B cell (primary cell): ENCODE measurements around the gene ADGRL2. TPM values are rescaled to one million over a fixed set of nuclear protein-coding genes. Genes with fewer than 3 reads are reported as not detected.
A peak's percentile ranks its signal among the peaks of the same experiment; 100 is the strongest.

Source experiments
- ATAC-seq: fragments of 200-7000 bp; cut with Tn5 transposase; one replicate; pipeline ENCODE4 v1.10.0; 2021; ENCODE audit warnings: low read depth, mild to moderate bottlenecking, moderate number of reproducible peaks, moderate library complexity
- CTCF ChIA-PET: fragments of 350-600 bp; sonication (Branson Sonifier 250); formaldehyde crosslinking; loops from one replicate; lab custom pipeline; 2021; ENCODE audit warnings: antibody characterized with exemption, inconsistent platforms; lab: Charles Lee
- POLR2A ChIA-PET: fragments of 350-600 bp; sonication (Branson Sonifier 250); formaldehyde crosslinking; loops from one replicate; lab custom pipeline; 2021; ENCODE audit warnings: antibody characterized with exemption; lab: Charles Lee
- DNase-seq: peaks from one replicate; pipeline ENCODE4 v3.0.0; 2013
- H2AFZ ChIP-seq: 2 replicates; pipeline ENCODE4 v1.6.1; 2012; ENCODE audit warnings: mild to moderate bottlenecking, low read depth, low read length; ENCODE audit not compliant: insufficient read depth, poor library complexity, severe bottlenecking
- H3K27ac ChIP-seq, 2 donors: 1 replicate in 1 of 2; 2 replicates in 1 of 2; pipeline ENCODE4 v1.5.1; 2012 to 2013; ENCODE audit warnings: low read length in 2 of 2, mild to moderate bottlenecking in 2 of 2, moderate library complexity in 1 of 2
- H3K27me3 ChIP-seq, 4 experiments: fragments of 200-600 bp in 1 of 4; sonication (generic) in 1 of 4; replicated peaks in 1 of 4; 1 replicate in 2 of 4; 2 replicates in 2 of 4; pipeline versions ENCODE4 v1.6.1 to v1.7.0; 2013 to 2016; ENCODE audit warnings: low read length in 3 of 4, mild to moderate bottlenecking in 2 of 4, mixed read lengths in 1 of 4, moderate library complexity in 1 of 4; ENCODE audit not compliant: insufficient read depth in 4 of 4, control insufficient read depth in 3 of 4; ENCODE audit errors: control extremely low read depth in 1 of 4
- H3K36me3 ChIP-seq, 2 experiments: replicated peaks in 1 of 2; 1 replicate in 1 of 2; 2 replicates in 1 of 2; pipeline versions ENCODE4 v1.6.1 to v1.7.1; 2013; ENCODE audit warnings: low read length in 1 of 2; ENCODE audit not compliant: insufficient read depth in 2 of 2, control insufficient read depth in 1 of 2; ENCODE audit errors: control extremely low read depth in 1 of 2, extremely low read depth in 1 of 2
- H3K4me1 ChIP-seq, 2 donors: fragments of 200-600 bp in 1 of 2; sonication (generic) in 1 of 2; 1 replicate in 1 of 2; 2 replicates in 1 of 2; pipeline versions ENCODE4 v1.5.1 to v1.6.1; 2013 to 2017; ENCODE audit warnings: low read length in 2 of 2; ENCODE audit not compliant: control insufficient read depth in 2 of 2, insufficient read depth in 2 of 2
- H3K4me2 ChIP-seq: replicated peaks from 2 replicates; pipeline ENCODE3; 2012; ENCODE audit warnings: mild to moderate bottlenecking, low read depth, low read length; ENCODE audit not compliant: poor library complexity, severe bottlenecking
- H3K4me3 ChIP-seq, 5 experiments: fragments of 200-600 bp in 1 of 5; sonication (generic) in 1 of 5; 1 replicate in 3 of 5; 2 replicates in 2 of 5; pipeline versions ENCODE4 v1.5.1 to v1.7.0; 2011 to 2016; ENCODE audit warnings: low read length in 4 of 5, mild to moderate bottlenecking in 4 of 5, low read depth in 2 of 5, control low read depth in 1 of 5, moderate library complexity in 1 of 5; ENCODE audit not compliant: insufficient read depth in 1 of 5; ENCODE audit errors: control extremely low read depth in 1 of 5, extremely low read depth in 1 of 5
- H3K79me2 ChIP-seq: fragments of 200-600 bp; sonication (generic); one replicate; pipeline ENCODE4 v1.6.0; 2016; ENCODE audit warnings: low read length; ENCODE audit not compliant: control insufficient read depth, insufficient read depth
- H3K9ac ChIP-seq: fragments of 200-600 bp; sonication (generic); 2 replicates; pipeline ENCODE4 v1.6.1; 2017; ENCODE audit warnings: mild to moderate bottlenecking, low read length, moderate library complexity
- H3K9me3 ChIP-seq, 3 donors: one replicate each; pipeline versions ENCODE4 v1.6.1 to v1.7.1; 2013; ENCODE audit warnings: low read length in 2 of 3; ENCODE audit not compliant: control insufficient read depth in 2 of 3, insufficient read depth in 1 of 3; ENCODE audit errors: control extremely low read depth in 1 of 3
- H4K20me1 ChIP-seq: 2 replicates; pipeline ENCODE4 v1.6.0; 2012; ENCODE audit warnings: mild to moderate bottlenecking, low read length; ENCODE audit not compliant: insufficient read depth, control insufficient read depth, poor library complexity, severe bottlenecking
- H3K27ac Mint-ChIP-seq: one replicate; pipeline ENCODE4 v1.8.0; 2021; ENCODE audit warnings: mixed read lengths
- H3K27me3 Mint-ChIP-seq: one replicate; pipeline ENCODE4 v1.8.0; 2021; ENCODE audit warnings: mixed read lengths
- H3K4me1 Mint-ChIP-seq: one replicate; pipeline ENCODE4 v1.8.0; 2021; ENCODE audit warnings: mixed read lengths
- H3K4me3 Mint-ChIP-seq: one replicate; pipeline ENCODE4 v1.8.0; 2021; ENCODE audit warnings: mixed read lengths
- H3K9me3 Mint-ChIP-seq: one replicate; pipeline ENCODE4 v1.8.0; 2022; ENCODE audit warnings: mixed read lengths; ENCODE audit not compliant: insufficient read depth
- CTCF ChIP-seq: fragments of 200-600 bp; IDR thresholded peaks from one replicate; pipeline ENCODE4 v1.8.0; 2022; ENCODE audit warnings: antibody characterized with exemption, mild to moderate bottlenecking
- EZH2 ChIP-seq: IDR thresholded peaks from 2 replicates; pipeline ENCODE4 v1.6.1; 2012; ENCODE audit warnings: borderline replicate concordance, low read depth, mild to moderate bottlenecking, moderate library complexity, low read length; ENCODE audit not compliant: insufficient read depth, poor library complexity, severe bottlenecking
- WGBS: methylation state at CpG from one replicate; pipeline ENCODE4 v1.1.5; 2013; ENCODE audit warnings: missing lambda C conversion rate; ENCODE audit not compliant: insufficient coverage; 5-methylcytosine and 5-hydroxymethylcytosine counted together
- intact Hi-C: fragments of 100-400 bp; cut with micrococcal nuclease; formaldehyde crosslinking; loops from one replicate; pipeline ENCODE4 v1.10.0; 2022
- polyA plus RNA-seq: library from polyadenylated mRNA; depleted of rRNA; stranded (reverse); fragments of >200 nt; gene quantifications from 2 replicates; pipeline ENCODE4 v1.2.3, GENCODE V29; 2012
- total RNA-seq, 2 donors: library from RNA; stranded (reverse); fragments of 120-200 nt in 1 of 2; gene quantifications; 1 replicate in 1 of 2; 2 replicates in 1 of 2; pipeline versions ENCODE4 v1.2.3 to v1.2.4, GENCODE V29; 2013 to 2022

The ADGRL2 gene
- total and polyA plus RNA-seq, 2 donors (not counting 1 experiment from before 2014, with no cell fraction given): not detected

- Histone ChIP-seq H3K4me3 (no peak overlapping the region), H2AFZ (peak overlapping the region; percentile 10), H3K4me1 (peaks cover 8 to 18% of the 10 kb centered on the region in 2 donors), H3K36me3 (no peaks in the 10 kb centered on the region), H3K79me2 (no peaks in the 10 kb centered on the region), H3K9me3 (peaks cover 0 to 4% (median 0%) of the 10 kb centered on the region in 3 donors), H3K4me2 (peak overlapping the region; percentile 48), H3K27ac (no peak overlapping the region), H4K20me1 (no peaks in the 10 kb centered on the region), H3K9ac (no peak overlapping the region), H3K27me3 (peaks cover 0 to 22% (median 17%) of the 10 kb centered on the region in 4 experiments)
- no peak for TF ChIP-seq EZH2
- TF ChIP-seq CTCF: no peak
- no peak for ATAC-seq
- H3K9me3 Mint-ChIP-seq: no peaks in the 10 kb centered on the region
- POLR2A ChIA-PET: no interaction called here
- WGBS: 5% methylated on average over 14 of the region's 17 CpGs
- H3K27me3 Mint-ChIP-seq: peaks cover 36% of the 10 kb centered on the region
- no peak overlapping the region for H3K4me3 Mint-ChIP-seq
- H3K4me1 Mint-ChIP-seq: peaks cover 8% of the 10 kb centered on the region
- intact Hi-C loops: no loop called here
- CTCF ChIA-PET: no interaction called here
- no peak overlapping the region for H3K27ac Mint-ChIP-seq
- DNase-seq: no peak
These were observed 1.6 kb downstream of the ADGRL2 start for GRCh38 chr1:81802457-81802706.

- H3K4me3 ChIP-seq: no peak overlapping the region
- H3K79me2 ChIP-seq: no peaks in the 10 kb centered on the region
- Mint-ChIP-seq H3K9me3 (no peaks in the 10 kb centered on the region), H3K4me1 (peaks cover 8% of the 10 kb centered on the region), H3K27ac (no peak overlapping the region), H3K4me3 (no peak overlapping the region), H3K27me3 (peaks cover 38% of the 10 kb centered on the region)
- no peaks in the 10 kb centered on the region for H4K20me1 ChIP-seq
- ATAC-seq: no peak
- H2AFZ ChIP-seq: peak overlapping the region; percentile 10
- H3K36me3 ChIP-seq: no peaks in the 10 kb centered on the region
- CTCF ChIA-PET: no interaction called here
- 4% methylated on average over 52 of the region's 55 CpGs for WGBS
- H3K4me1 ChIP-seq: peaks cover 8 to 18% of the 10 kb centered on the region in 2 donors
- H3K9me3 ChIP-seq: peaks cover 0 to 4% (median 0%) of the 10 kb centered on the region in 3 donors
- no peak overlapping the region for H3K9ac ChIP-seq
- H3K27me3 ChIP-seq: peaks cover 0 to 22% (median 17%) of the 10 kb centered on the region in 4 experiments
- H3K27ac ChIP-seq: no peak overlapping the region
- peak overlapping the region; percentile 48 for H3K4me2 ChIP-seq
- DNase-seq: no peak
- intact Hi-C loops: no loop called here
- POLR2A ChIA-PET: no interaction called here
- TF ChIP-seq CTCF (no peak), EZH2 (no peak)
These were observed 2.1 kb downstream of the ADGRL2 start for GRCh38 chr1:81802707-81803430.
